ENCODE measurements around the gene PIAS4.
"Not testable (repeated sequence)": the region's sequence is repeated elsewhere in the genome, so short reads cannot be mapped to it uniquely, and the experiment has no call there.

Gene PIAS4

GRCh38 chr19:3998667-3999412, 8.7 kb upstream of the PIAS4 start:
- not testable (repeated sequence) for DNase-seq (ENCODE audit: low read depth in 2 of 2)

- DNase-seq (ENCODE audit: low read depth in 2 of 2), result not testable (repeated sequence)
Measured at GRCh38 chr19:4000798-4001197, 6.7 kb upstream of the PIAS4 start.

GRCh38 chr19:4005436-4005835, 2.1 kb upstream of the PIAS4 start:
- not testable (repeated sequence) for DNase-seq (ENCODE audit: low read depth in 2 of 2)

DNA sequence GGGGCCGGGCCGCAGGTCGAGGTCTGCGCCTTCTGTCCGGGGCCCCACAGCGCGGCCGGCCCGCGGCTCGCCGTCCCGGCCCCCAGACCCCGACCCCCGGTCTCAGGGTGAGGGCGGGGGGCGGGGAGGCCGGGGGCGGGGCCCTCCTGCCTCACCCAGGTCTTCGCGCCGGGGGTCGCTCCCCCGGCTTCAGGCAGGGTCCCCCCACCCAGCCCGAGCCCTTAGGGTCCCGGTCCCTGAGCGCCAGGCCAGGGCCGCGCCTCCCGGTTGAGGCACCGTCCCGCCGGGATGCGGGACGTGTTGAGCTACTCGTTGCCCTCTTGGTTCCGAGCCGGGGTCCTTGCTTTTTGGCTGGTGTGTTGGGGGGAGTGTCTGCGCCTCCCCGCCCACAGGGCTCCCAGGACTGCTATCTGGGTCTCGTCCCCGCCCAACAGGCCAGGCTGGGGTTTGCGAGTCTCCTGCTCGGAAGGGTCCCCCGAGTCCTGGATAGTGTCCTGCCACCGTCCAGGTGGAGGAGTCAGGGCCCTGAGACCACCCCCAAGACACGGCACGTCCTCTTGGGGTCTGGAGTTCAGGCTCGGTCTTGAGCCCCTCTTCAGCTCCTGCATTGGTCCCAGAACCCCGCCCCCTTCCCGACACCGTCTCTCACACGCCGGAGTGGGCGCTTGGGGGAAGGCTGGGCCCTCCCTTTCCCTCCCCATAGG, 452 bp downstream of the PIAS4 start:
- DNase-seq (ENCODE audit: low read depth in 2 of 2), result peak in 1 of 2 donors; percentile 32

DNA sequence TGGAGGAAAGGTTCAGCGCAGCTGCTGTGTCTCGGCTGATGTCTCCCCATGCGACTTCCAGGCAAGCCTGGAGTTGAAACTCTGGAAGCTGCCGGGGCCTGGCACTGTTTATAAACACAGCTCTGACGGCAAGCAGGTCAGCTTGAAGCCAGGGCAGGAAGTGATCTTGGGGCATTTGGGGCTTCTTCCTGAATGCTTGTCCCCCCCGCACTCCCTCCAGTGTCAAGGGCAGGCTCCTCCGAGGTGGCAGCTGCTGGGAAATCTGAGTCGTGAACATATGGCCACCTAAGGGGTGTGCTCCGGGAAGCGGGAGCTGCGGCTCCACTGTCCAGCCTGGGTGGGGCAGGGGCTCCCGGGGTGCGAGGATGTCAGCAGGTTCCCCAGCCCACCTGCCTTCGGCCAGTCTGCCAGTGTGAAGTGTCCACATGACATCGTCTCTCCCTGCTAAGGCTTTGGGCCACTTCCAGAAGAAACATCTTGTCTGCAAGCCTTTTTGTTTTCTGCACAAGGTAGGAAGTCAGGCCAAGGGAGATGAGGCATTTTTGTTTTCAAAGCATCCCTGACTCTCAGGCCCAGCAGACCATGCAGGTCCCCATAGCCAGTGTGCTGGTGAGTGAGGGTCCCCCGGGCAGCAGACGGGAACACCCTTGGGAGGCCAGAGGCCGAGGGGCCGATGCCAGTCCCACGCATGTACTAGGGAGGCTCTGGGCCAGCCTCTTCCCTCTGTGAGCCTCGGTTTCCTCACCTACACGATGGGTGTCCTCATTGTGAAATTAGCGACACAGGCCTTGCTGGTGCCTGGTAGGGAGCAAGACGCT, 2.7 kb downstream of the PIAS4 start:
- no peak for DNase-seq (ENCODE audit: low read depth in 2 of 2)

DNA sequence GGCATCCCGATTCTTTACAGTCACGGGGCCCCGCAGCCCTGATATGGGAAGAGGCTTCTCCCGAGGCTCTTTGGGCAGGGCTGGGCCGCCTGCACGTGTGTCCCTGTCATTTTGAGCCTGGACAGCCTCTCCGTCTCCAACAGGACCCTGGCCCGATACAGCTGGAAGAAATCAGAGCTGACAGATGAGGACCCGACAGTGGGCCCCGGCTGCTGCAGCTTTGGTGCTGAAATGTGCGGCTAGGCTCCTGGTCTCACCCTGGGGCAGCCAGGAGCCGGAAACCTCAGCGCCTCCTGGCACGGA, 3.2 kb downstream of the PIAS4 start:
- DNase-seq (ENCODE audit: low read depth in 2 of 2), result no peak

DNA sequence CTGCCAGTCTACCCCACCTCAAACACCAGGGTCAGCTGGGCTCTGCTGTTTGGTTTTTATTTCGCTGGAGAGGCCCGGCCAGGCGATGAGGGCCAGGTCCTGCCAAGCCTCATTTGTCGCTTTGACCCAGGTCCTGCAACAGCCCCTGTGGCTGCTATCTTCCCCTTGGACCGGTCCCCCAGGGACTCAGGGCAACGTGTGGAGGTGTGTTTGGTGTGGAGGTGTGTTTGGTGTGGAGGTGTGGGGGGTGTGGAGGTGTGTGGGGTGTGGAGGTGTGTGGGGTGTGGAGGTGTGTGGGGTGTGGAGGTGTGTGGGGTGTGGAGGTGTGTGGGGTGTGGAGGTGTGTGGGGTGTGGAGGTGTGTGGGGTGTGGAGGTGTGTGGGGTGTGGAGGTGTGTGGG, 3.9 kb downstream of the PIAS4 start:
- DNase-seq (ENCODE audit: low read depth in 2 of 2), result not testable (repeated sequence)

DNA sequence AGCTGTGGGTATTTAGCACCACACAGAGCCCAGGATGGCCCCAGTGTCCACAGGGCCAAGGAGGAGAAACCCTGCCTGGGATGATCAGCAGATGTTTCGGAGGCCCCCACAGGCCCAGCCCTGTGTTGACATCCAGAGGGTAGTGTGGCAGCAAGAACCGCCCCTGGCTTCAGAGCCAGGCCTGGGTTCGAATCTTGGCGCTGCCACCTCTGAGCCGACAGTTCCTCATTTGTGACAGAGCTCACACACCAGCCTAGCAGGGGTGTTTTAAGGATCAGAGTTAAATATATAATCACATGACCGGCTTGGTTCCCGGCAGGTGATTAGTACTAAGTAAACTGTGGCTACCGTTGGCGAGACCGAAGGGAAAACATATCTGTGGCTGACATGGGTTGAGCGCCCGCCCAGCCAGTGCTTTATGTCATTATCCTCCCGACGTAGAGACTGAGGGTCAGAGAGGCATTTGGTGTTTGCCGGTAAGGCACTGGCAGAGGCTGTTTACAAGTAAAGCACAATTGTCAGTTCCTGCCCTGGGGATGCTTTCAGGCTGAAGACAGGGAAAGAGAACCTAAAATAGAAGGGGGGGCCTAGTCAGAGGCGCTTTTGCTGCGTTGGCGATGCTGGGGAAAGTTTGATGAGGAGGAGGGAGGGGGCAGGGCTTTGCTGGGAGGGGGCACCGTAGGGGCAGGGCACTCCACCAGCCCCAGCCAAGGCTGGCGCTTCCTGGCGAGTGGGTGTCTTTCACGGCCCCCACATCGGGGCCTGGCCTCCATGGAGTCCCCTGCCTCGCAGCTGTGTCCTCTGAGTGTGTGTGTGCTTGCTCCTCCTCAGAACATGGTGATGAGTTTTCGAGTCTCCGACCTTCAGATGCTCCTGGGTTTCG, 4.8 kb downstream of the PIAS4 start:
- DNase-seq (ENCODE audit: low read depth in 2 of 2), result no peak

DNA sequence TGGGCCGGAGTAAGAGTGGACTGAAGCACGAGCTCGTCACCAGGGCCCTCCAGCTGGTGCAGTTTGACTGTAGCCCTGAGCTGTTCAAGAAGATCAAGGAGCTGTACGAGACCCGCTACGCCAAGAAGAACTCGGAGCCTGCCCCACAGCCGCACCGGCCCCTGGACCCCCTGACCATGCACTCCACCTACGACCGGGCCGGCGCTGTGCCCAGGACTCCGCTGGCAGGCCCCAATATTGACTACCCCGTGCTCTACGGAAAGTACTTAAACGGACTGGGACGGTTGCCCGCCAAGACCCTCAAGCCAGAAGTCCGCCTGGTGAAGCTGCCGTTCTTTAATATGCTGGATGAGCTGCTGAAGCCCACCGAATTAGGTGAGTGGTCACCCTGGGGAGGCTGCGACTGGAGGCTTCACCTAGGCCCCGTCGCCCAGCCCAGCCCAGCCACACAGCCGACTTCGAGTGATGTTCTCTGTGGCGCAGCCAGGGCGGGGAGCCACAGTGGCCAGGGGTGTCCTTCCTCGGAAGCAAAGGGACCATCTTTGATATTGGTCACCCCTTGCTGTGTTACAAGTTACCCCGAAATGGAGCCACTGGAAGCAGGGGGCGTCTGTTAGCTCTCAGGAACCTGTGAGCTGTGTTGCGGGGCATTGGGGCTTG, 5.6 kb downstream of the PIAS4 start:
- DNase-seq (ENCODE audit: low read depth in 2 of 2), result no peak

DNA sequence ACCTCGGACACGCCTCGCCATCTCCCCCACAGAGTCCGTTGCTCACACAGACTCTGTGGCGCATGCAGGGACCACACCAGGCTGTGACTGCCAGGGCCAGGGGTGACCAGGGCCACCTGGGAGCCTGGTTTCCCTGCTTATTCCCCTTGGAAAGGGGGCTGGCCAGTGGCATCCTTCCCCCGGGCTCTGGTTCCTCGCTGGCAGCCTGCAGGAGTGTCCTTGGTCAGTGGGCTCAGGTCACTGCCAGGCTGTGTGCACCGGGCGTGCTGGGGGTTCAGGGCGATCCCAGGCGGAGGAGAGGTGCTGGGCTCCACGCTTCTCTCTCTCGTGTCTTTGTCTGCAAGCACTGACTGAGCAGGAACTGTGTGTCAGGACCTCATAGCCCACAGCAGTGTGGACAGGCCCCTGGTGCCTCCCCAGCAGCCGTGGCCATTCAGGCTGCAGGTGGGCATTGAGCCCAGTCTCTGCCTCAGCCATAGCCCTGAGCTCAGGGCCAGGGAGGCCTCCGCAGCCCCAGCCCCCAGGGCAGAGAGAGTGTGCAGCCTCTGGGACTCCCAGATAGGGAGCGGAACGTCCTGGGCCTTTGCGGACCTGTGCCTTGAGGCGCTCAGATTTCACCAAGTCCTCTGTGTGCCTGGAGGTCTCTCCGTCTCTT, 6.5 kb downstream of the PIAS4 start:
- no peak for DNase-seq (ENCODE audit: low read depth in 2 of 2)

GRCh38 chr19:4014541-4015491, 7.3 kb downstream of the PIAS4 start:
- DNase-seq (ENCODE audit: low read depth in 2 of 2), result peak; percentile 23 to 44

- DNase-seq (ENCODE audit: low read depth in 2 of 2), result no peak
Measured at GRCh38 chr19:4015705-4016402, 8.3 kb downstream of the PIAS4 start.

DNA sequence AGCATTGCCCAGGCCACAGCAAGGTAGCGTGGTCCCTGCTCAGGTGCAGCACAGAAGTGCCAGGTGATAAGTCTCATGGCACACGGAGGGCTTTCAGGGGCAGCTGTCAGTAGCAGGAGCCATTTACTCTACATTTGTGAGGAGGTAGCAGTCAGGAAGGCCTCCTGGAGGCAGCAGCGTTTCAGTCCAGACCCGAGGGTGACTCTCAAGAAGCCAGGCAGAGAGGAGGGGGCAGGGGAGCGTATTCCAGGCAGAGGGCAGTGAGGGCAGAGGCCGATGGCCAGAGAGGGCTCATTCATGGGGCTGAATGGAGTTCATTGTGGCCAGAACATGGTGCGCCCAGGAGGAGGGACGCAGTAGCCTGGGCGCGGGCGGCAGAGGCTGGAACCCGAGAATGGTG, 8.9 kb downstream of the PIAS4 start:
- no peak for DNase-seq (ENCODE audit: low read depth in 2 of 2)

- no peak for DNase-seq (ENCODE audit: low read depth in 2 of 2)
Measured at GRCh38 chr19:4016903-4017638, 9.5 kb downstream of the PIAS4 start.

DNA sequence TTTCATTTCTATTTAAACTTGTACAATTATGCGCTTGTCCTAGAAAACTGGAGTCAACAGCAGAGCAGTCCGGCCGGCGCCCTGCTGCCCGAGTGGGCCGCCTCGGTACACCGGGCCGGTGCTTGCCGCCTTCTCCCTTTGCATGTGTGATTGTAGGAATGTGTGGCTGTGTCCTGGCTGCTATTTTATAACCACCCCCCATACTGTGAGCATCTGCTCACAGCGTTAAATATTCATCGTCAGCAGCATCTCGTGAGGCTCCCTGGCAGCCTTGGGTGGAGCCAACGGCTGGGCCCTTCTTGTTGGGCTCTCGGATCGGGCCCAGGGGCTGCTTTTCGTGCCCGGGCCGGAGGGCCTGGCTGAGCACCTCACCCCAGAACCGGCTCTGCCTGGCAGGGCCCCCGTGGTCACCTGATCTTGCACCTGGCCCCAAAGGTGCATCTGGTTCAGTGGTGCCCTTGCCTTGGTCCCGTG, 10.6 kb downstream of the PIAS4 start:
- no peak for DNase-seq (ENCODE audit: low read depth in 2 of 2)

DNA sequence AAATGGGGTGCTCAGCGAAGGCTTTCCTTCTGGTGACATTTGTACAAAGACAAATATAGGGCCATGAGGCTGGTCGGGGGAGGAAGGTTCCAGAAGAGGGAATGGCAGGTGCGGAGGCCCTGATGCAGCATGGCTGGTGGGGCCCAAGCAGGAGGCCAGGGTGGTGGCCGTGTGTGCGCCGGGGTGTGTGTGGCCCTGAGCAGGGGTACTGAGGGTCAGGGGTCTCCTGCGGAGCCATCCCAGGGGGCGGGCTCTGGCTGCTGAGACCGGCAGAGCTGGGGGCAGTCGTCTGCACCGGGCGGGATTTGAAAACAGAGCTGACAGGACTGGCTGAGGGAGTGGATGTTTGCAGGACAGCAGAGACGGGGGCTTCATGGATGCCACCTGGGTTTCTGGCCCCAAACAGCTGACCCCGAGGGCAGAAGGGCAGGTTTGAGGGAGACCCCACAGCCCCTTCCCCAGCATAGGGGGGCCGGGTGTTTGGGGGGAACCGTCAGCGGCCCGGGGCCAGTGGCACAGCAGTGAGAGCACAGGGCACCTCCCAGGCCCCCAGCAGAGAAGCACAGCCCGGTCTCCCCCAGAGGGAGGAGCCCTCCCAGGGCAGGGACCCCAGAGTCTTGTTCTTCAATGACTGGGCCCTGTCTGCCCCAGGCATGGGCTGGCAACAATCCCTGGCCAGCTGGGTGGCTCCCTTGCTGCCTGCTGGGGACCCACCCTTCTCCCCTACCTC, 11.4 kb downstream of the PIAS4 start:
- DNase-seq (ENCODE audit: low read depth in 2 of 2), result no peak

- DNase-seq (ENCODE audit: low read depth in 2 of 2), result no peak
Measured at GRCh38 chr19:4019578-4019977, 12.0 kb downstream of the PIAS4 start.

Measured in stimulated activated CD4-positive, alpha-beta T cell treated with anti-CD3 and anti-CD28 coated beads, Interleukin-4, amount 100 ng/mL, for 48 hours (primary cell).